ENCODE measurements around the gene ZNF680. TPM values are rescaled to one million over a fixed set of nuclear protein-coding genes. Genes with fewer than 3 reads are reported as not detected.
"Not testable (repeated sequence)": the region's sequence is repeated elsewhere in the genome, so short reads cannot be mapped to it uniquely, and the experiment has no call there.

Gene ZNF680
- total RNA-seq, result 6.3 and 13.6 TPM in 2 replicates

GRCh38 chr7:64562626-64563278 is at the start of gene ZNF680:
Gene ZNF680 (minus strand): TSS chr7:64563071. CDS start chr7:64562954, 117 bp downstream.
- peak; percentile 71 for DNase-seq (ENCODE audit: low read depth, low spot score)

- DNase-seq (ENCODE audit: low read depth, low spot score), result no peak
These were observed 49.6 kb upstream of the ZNF680 start for GRCh38 chr7:64612452-64612851.

GRCh38 chr7:64611717-64612116 is 48.8 kb upstream of the ZNF680 start:
- DNase-seq (ENCODE audit: low read depth, low spot score), result no peak

GRCh38 chr7:64610997-64611396 is 48.1 kb upstream of the ZNF680 start:
- no peak for DNase-seq (ENCODE audit: low read depth, low spot score)

GRCh38 chr7:64608116-64608910 is 45.4 kb upstream of the ZNF680 start:
- no peak for DNase-seq (ENCODE audit: low read depth, low spot score)

GRCh38 chr7:64606385-64606784 is 43.5 kb upstream of the ZNF680 start:
- DNase-seq (ENCODE audit: low read depth, low spot score), result no peak

GRCh38 chr7:64603271-64603670 is 40.4 kb upstream of the ZNF680 start:
- DNase-seq (ENCODE audit: low read depth, low spot score), result no peak

- DNase-seq (ENCODE audit: low read depth, low spot score), result no peak
These were observed 39.6 kb upstream of the ZNF680 start for GRCh38 chr7:64602518-64602917.

- DNase-seq (ENCODE audit: low read depth, low spot score), result no peak
These were observed 39.2 kb upstream of the ZNF680 start for GRCh38 chr7:64602086-64602485.

- DNase-seq (ENCODE audit: low read depth, low spot score), result no peak
These were observed 36.5 kb upstream of the ZNF680 start for GRCh38 chr7:64599359-64599758.

GRCh38 chr7:64590971-64591370 is 28.1 kb upstream of the ZNF680 start:
- no peak for DNase-seq (ENCODE audit: low read depth, low spot score)

- DNase-seq (ENCODE audit: low read depth, low spot score), result no peak
These were observed 19.3 kb upstream of the ZNF680 start for GRCh38 chr7:64581926-64582894.

GRCh38 chr7:64581391-64581790 is 18.5 kb upstream of the ZNF680 start:
- no peak for DNase-seq (ENCODE audit: low read depth, low spot score)

GRCh38 chr7:64574540-64575099 is 11.7 kb upstream of the ZNF680 start:
- no peak for DNase-seq (ENCODE audit: low read depth, low spot score)

GRCh38 chr7:64570284-64570605 is 7.4 kb upstream of the ZNF680 start:
- DNase-seq (ENCODE audit: low read depth, low spot score), result not testable (repeated sequence)

- not testable (repeated sequence) for DNase-seq (ENCODE audit: low read depth, low spot score)
These were observed 6.8 kb upstream of the ZNF680 start for GRCh38 chr7:64569372-64570283.

GRCh38 chr7:64562256-64562625 is 630 bp downstream of the ZNF680 start:
- DNase-seq (ENCODE audit: low read depth, low spot score), result no peak

GRCh38 chr7:64559206-64559605 is 3.7 kb downstream of the ZNF680 start:
- no peak for DNase-seq (ENCODE audit: low read depth, low spot score)

GRCh38 chr7:64558781-64559180 is 4.1 kb downstream of the ZNF680 start:
- DNase-seq (ENCODE audit: low read depth, low spot score), result no peak

GRCh38 chr7:64558323-64558705 is 4.6 kb downstream of the ZNF680 start:
- no peak for DNase-seq (ENCODE audit: low read depth, low spot score)

Measured in pulmonary artery endothelial cell (primary cell).